ENCODE data around the gene SUB1.

The SUB1 gene

GRCh38 chr5:32638309-32638708 is 53.0 kb downstream of the SUB1 start:
- H3K4me3 ChIP-seq (ENCODE audit: low read depth, low read length): no peak overlapping the region
- TF ChIP-seq CTCF (IDR thresholded peaks at IDR 0.05; ENCODE audit: low read depth, low read length): no peak

- H3K4me3 ChIP-seq (ENCODE audit: low read depth, low read length): no peak overlapping the region
- no peak for TF ChIP-seq CTCF (IDR thresholded peaks at IDR 0.05; ENCODE audit: low read depth, low read length)
These were observed 54.6 kb downstream of the SUB1 start for GRCh38 chr5:32639943-32640342.

- H3K4me3 ChIP-seq (ENCODE audit: low read depth, low read length): no peak overlapping the region
- TF ChIP-seq CTCF (IDR thresholded peaks at IDR 0.05; ENCODE audit: low read depth, low read length): no peak
These were observed 57.1 kb downstream of the SUB1 start for GRCh38 chr5:32642276-32643002.

- no peak for TF ChIP-seq CTCF (IDR thresholded peaks at IDR 0.05; ENCODE audit: low read depth, low read length)
- no peak overlapping the region for H3K4me3 ChIP-seq (ENCODE audit: low read depth, low read length)
These were observed 59.9 kb downstream of the SUB1 start for GRCh38 chr5:32645246-32645645.

- TF ChIP-seq CTCF (IDR thresholded peaks at IDR 0.05; ENCODE audit: low read depth, low read length): no peak
- H3K4me3 ChIP-seq (ENCODE audit: low read depth, low read length): no peak overlapping the region
These were observed 61.0 kb downstream of the SUB1 start for GRCh38 chr5:32646061-32646969.

- no peak overlapping the region for H3K4me3 ChIP-seq (ENCODE audit: low read depth, low read length)
- no peak for TF ChIP-seq CTCF (IDR thresholded peaks at IDR 0.05; ENCODE audit: low read depth, low read length)
These were observed 65.7 kb downstream of the SUB1 start for GRCh38 chr5:32651088-32651487.

GRCh38 chr5:32651638-32652037 is 66.3 kb downstream of the SUB1 start:
- no peak overlapping the region for H3K4me3 ChIP-seq (ENCODE audit: low read depth, low read length)
- TF ChIP-seq CTCF (IDR thresholded peaks at IDR 0.05; ENCODE audit: low read depth, low read length): no peak

Measured in WI38 (cell line).